PC-9 (cell line): ENCODE results near the gene CABP7. TPM values are rescaled to one million over a fixed set of nuclear protein-coding genes. Genes with fewer than 3 reads are reported as not detected.

Experiments
- BruUV-seq: library from RNA; stranded (reverse); fragments of 400-500 nt; replicated peaks from 2 replicates; lab custom pipeline; 2021; lab: Mats Ljungman, UMichigan
- CTCF ChIA-PET: fragments of 300-600 bp; sonication (Branson Sonifier 250); formaldehyde crosslinking; loops from one replicate; lab custom pipeline; 2022; ENCODE audit warnings: antibody characterized with exemption; lab: Charles Lee
- POLR2A ChIA-PET: fragments of 300-600 bp; sonication (Branson Sonifier 250); formaldehyde crosslinking; loops from one replicate; lab custom pipeline; 2022; ENCODE audit warnings: antibody characterized with exemption; ENCODE audit not compliant: unreplicated experiment; lab: Charles Lee
- DNase-seq, 2 experiments: peaks; one replicate each; pipeline versions ENCODE4 v3.0.0 to v3.0.0-alpha.2; 2015 to 2022; ENCODE audit warnings: mixed read lengths in 1 of 2
- H2AFZ ChIP-seq: fragments of 200-600 bp; sonication (generic); 2 replicates; pipeline ENCODE4 v1.8.1; 2017; ENCODE audit warnings: antibody characterized with exemption
- H3F3A ChIP-seq: fragments of 200-600 bp; sonication (generic); 2 replicates; pipeline ENCODE4 v1.8.1; 2017; ENCODE audit warnings: antibody characterized with exemption, mild to moderate bottlenecking, low read depth; ENCODE audit not compliant: insufficient read depth
- H3K27ac ChIP-seq: fragments of 200-600 bp; sonication (generic); 2 replicates; pipeline ENCODE4 v1.6.1; 2016; ENCODE audit warnings: mixed run types
- H3K27me3 ChIP-seq: fragments of 200-600 bp; sonication (generic); 2 replicates; pipeline ENCODE4 v1.6.1; 2016; ENCODE audit warnings: low read depth, mixed run types; ENCODE audit not compliant: insufficient read depth
- H3K36me3 ChIP-seq: fragments of 200-600 bp; sonication (generic); 2 replicates; pipeline ENCODE4 v1.6.1; 2016; ENCODE audit warnings: low read depth, mixed run types
- H3K4me1 ChIP-seq: fragments of 200-600 bp; sonication (generic); replicated peaks from 2 replicates; pipeline ENCODE4 v1.6.1; 2016; ENCODE audit warnings: mixed run types; ENCODE audit not compliant: insufficient read depth
- H3K4me2 ChIP-seq: fragments of 200-600 bp; sonication (generic); 2 replicates; pipeline ENCODE4 v1.6.1; 2017; ENCODE audit warnings: mixed run types
- H3K4me3 ChIP-seq: fragments of 200-600 bp; sonication (generic); 2 replicates; pipeline ENCODE4 v1.6.1; 2016; ENCODE audit warnings: mixed run types
- H3K79me2 ChIP-seq: fragments of 200-600 bp; sonication (generic); 2 replicates; pipeline ENCODE4 v1.6.1; 2017; ENCODE audit warnings: low read depth, mixed run types
- H3K9me2 ChIP-seq: fragments of 200-600 bp; sonication (generic); 2 replicates; pipeline ENCODE4 v1.8.1; 2017; ENCODE audit warnings: mild to moderate bottlenecking; ENCODE audit not compliant: insufficient read depth
- H3K9me3 ChIP-seq: fragments of 200-600 bp; sonication (generic); 2 replicates; pipeline ENCODE4 v1.8.1; 2016; ENCODE audit warnings: low read depth; ENCODE audit not compliant: insufficient read depth
- H4K20me1 ChIP-seq: fragments of 200-600 bp; sonication (generic); 2 replicates; pipeline ENCODE4 v1.8.1; 2017; ENCODE audit not compliant: insufficient read depth
- CTCF ChIP-seq: fragments of 200-600 bp; sonication (generic); conservative IDR thresholded peaks from 2 replicates; pipeline ENCODE4 v1.6.1; 2017; ENCODE audit warnings: mixed run types, antibody characterized with exemption, mild to moderate bottlenecking, moderate library complexity
- EZH2 ChIP-seq: fragments of 200-600 bp; sonication (generic); IDR thresholded peaks from 2 replicates; pipeline ENCODE4 v1.8.0; 2017; ENCODE audit warnings: antibody characterized with exemption, low read depth
- intact Hi-C: fragments of 100-400 bp; cut with micrococcal nuclease; formaldehyde crosslinking; loops from one replicate; pipeline ENCODE4 v1.10.0; 2022; ENCODE audit not compliant: unreplicated experiment
- total RNA-seq: library from RNA; stranded (reverse); gene quantifications from 2 replicates; pipeline ENCODE4 v1.2.3, GENCODE V29; 2021

CABP7 gene
- total RNA-seq, 1 experiment from 2014 or later, result 0.11 TPM

GRCh38 chr22:29693161-29693560, 26.6 kb upstream of the CABP7 start:
- H3F3A ChIP-seq, result peaks cover 18% of the 10 kb centered on the region; the same call in 1 of the 2 replicates
- POLR2A ChIA-PET, result no interaction called here
- no TSS peak for BruUV-seq
- no peak overlapping the region for H3K27ac ChIP-seq
- TF ChIP-seq CTCF, result no peak
- no peak for TF ChIP-seq EZH2
- no peaks in the 10 kb centered on the region for H3K9me3 ChIP-seq
- no peaks in the 10 kb centered on the region for H4K20me1 ChIP-seq
- peaks cover 28% of the 10 kb centered on the region for H3K4me1 ChIP-seq
- no peak overlapping the region for H3K4me2 ChIP-seq
- DNase-seq, result no peak
- H2AFZ ChIP-seq, result no peak overlapping the region
- H3K27me3 ChIP-seq, result no peaks in the 10 kb centered on the region
- no peak overlapping the region for H3K4me3 ChIP-seq
- H3K9me2 ChIP-seq, result no peaks in the 10 kb centered on the region
- CTCF ChIA-PET, result no interaction called here
- no peaks in the 10 kb centered on the region for H3K36me3 ChIP-seq
- no peaks in the 10 kb centered on the region for H3K79me2 ChIP-seq
- intact Hi-C loops, result no loop called here

GRCh38 chr22:29693671-29694070, 26.1 kb upstream of the CABP7 start:
- H3K9me2 ChIP-seq, result no peaks in the 10 kb centered on the region
- H3K4me1 ChIP-seq, result peaks cover 29% of the 10 kb centered on the region
- no peak for TF ChIP-seq EZH2
- TF ChIP-seq CTCF, result no peak
- peaks cover 18% of the 10 kb centered on the region; the same call in 1 of the 2 replicates for H3F3A ChIP-seq
- no peaks in the 10 kb centered on the region for H3K79me2 ChIP-seq
- no peaks in the 10 kb centered on the region for H3K36me3 ChIP-seq
- H3K27ac ChIP-seq, result no peak overlapping the region
- H2AFZ ChIP-seq, result no peak overlapping the region
- no peak overlapping the region for H3K4me2 ChIP-seq
- H3K27me3 ChIP-seq, result no peaks in the 10 kb centered on the region
- ChIA-PET CTCF (no interaction called here), POLR2A (no interaction called here)
- no TSS peak for BruUV-seq
- no peaks in the 10 kb centered on the region for H3K9me3 ChIP-seq
- no peaks in the 10 kb centered on the region for H4K20me1 ChIP-seq
- no peak overlapping the region for H3K4me3 ChIP-seq
- no peak for DNase-seq
- intact Hi-C loops, result no loop called here

- Histone ChIP-seq H3K27me3 (no peaks in the 10 kb centered on the region), H4K20me1 (no peaks in the 10 kb centered on the region), H3K9me2 (no peaks in the 10 kb centered on the region), H3K27ac (no peak overlapping the region), H3K4me3 (no peak overlapping the region), H3K9me3 (no peaks in the 10 kb centered on the region), H3K4me1 (peaks cover 40% of the 10 kb centered on the region), H3K79me2 (no peaks in the 10 kb centered on the region), H3K4me2 (no peak overlapping the region), H3K36me3 (no peaks in the 10 kb centered on the region), H2AFZ (no peak overlapping the region), H3F3A (peaks cover 19% of the 10 kb centered on the region)
- CTCF ChIA-PET, result no interaction called here
- DNase-seq, result no peak
- no TSS peak for BruUV-seq
- intact Hi-C loops, result no loop called here
- POLR2A ChIA-PET, result no interaction called here
- no peak for TF ChIP-seq EZH2
- no peak for TF ChIP-seq CTCF
These were observed 24.5 kb upstream of the CABP7 start for GRCh38 chr22:29695129-29695926.
